GM12878 (cell line): ENCODE measurements around the gene TMEM198. TPM values are rescaled to one million over a fixed set of nuclear protein-coding genes. Genes with fewer than 3 reads are reported as not detected.

Experiments used
- ATAC-seq: fragments of 200-7000 bp; cut with Tn5 transposase; 3 replicates; pipeline ENCODE4 v1.9.1; 2020; ENCODE audit warnings: mild to moderate bottlenecking, moderate library complexity
- BruUV-seq: library from RNA; stranded (reverse); fragments of 400-500 nt; replicated peaks from 2 replicates; lab custom pipeline; 2021; lab: Mats Ljungman, UMichigan
- CTCF ChIA-PET: fragments of 300-600 bp; sonication (Branson Sonifier 250); formaldehyde crosslinking; extraction: SDS; loops from one replicate; lab custom pipeline; 2021; ENCODE audit warnings: inconsistent platforms; lab: Yijun Ruan, JAX
- POLR2A ChIA-PET: fragments of 350-600 bp; formaldehyde crosslinking; extraction: SDS; loops from one replicate; lab custom pipeline; 2021; ENCODE audit warnings: inconsistent platforms; lab: Charles Lee
- RAD21 ChIA-PET: fragments of 300-600 bp; sonication (Branson Sonifier 250); formaldehyde crosslinking; loops from one replicate; lab custom pipeline; 2023; ENCODE audit warnings: antibody characterized with exemption; ENCODE audit not compliant: unreplicated experiment; lab: Charles Lee
- SMC1A ChIA-PET: fragments of 300-600 bp; sonication (Branson Sonifier 250); formaldehyde crosslinking; loops from one replicate; lab custom pipeline; 2023; ENCODE audit not compliant: unreplicated experiment, uncharacterized antibody; lab: Charles Lee
- DNase-seq: peaks from one replicate; pipeline ENCODE4 v3.0.0-alpha.2; 2011; ENCODE audit warnings: low read depth, low spot score
- FAIRE-seq: peaks from 3 replicates; lab custom pipeline; 2011; peaks lifted over from hg19 to GRCh38; lab: Jason Lieb, UNC
- H2AFZ ChIP-seq: 2 replicates; pipeline ENCODE4 v1.6.0; 2011; ENCODE audit warnings: low read depth, low read length, control low read depth; ENCODE audit not compliant: control insufficient read depth
- H3K27ac ChIP-seq: 2 replicates; pipeline ENCODE4 v1.5.1; 2011; ENCODE audit warnings: control low read depth; ENCODE audit not compliant: control insufficient read depth, insufficient read depth
- H3K27me3 ChIP-seq, 2 experiments: replicated peaks in 1 of 2; 2 replicates each; pipeline versions ENCODE4 v1.6.0 to v1.6.1; 2011; ENCODE audit warnings: low read length in 1 of 2; ENCODE audit not compliant: control insufficient read depth in 2 of 2, insufficient read depth in 2 of 2
- H3K36me3 ChIP-seq, 2 experiments: 2 replicates each; pipeline ENCODE4 v1.5.1; 2011; ENCODE audit warnings: low read length in 1 of 2; ENCODE audit not compliant: control insufficient read depth in 2 of 2, insufficient read depth in 2 of 2
- H3K4me1 ChIP-seq: 2 replicates; pipeline ENCODE4 v1.6.1; 2011; ENCODE audit warnings: mild to moderate bottlenecking, low read length, moderate library complexity, mixed read lengths; ENCODE audit not compliant: control insufficient read depth, insufficient read depth
- H3K4me2 ChIP-seq: 2 replicates; pipeline ENCODE4 v1.6.0; 2011; ENCODE audit warnings: control low read depth; ENCODE audit not compliant: control insufficient read depth, insufficient read depth
- H3K4me3 ChIP-seq: fragments of 200-600 bp; sonication (generic); 2 replicates; pipeline ENCODE4 v1.5.1; 2016
- H3K79me2 ChIP-seq: 2 replicates; pipeline ENCODE4 v1.6.0; 2011; ENCODE audit warnings: low read length; ENCODE audit not compliant: control insufficient read depth, insufficient read depth
- H3K9ac ChIP-seq: 2 replicates; pipeline ENCODE4 v1.8.0; 2011; ENCODE audit warnings: low read length, control low read depth, mixed read lengths; ENCODE audit not compliant: control insufficient read depth, insufficient read depth
- H3K9me3 ChIP-seq: replicated peaks from 3 replicates; pipeline ENCODE4 v1.5.1; 2011; ENCODE audit warnings: mild to moderate bottlenecking, low read length; ENCODE audit not compliant: control insufficient read depth, insufficient read depth
- H4K20me1 ChIP-seq: 2 replicates; pipeline ENCODE4 v1.6.0; 2011; ENCODE audit not compliant: control insufficient read depth, insufficient read depth
- CREB1 ChIP-seq: IDR thresholded peaks from 2 replicates; pipeline ENCODE4 v1.6.1; 2012; ENCODE audit warnings: low read depth, mild to moderate bottlenecking, inconsistent platforms
- CREM ChIP-seq: IDR thresholded peaks from 2 replicates; pipeline ENCODE4 v1.6.1; 2014; ENCODE audit warnings: antibody characterized with exemption, low read depth
- CTCF ChIP-seq, 3 experiments: IDR thresholded peaks in 2 of 3; conservative IDR thresholded peaks in 1 of 3; 2 replicates each; pipeline ENCODE4 v1.5.1; 2011; ENCODE audit warnings: low read depth in 3 of 3, low read length in 3 of 3, mild to moderate bottlenecking in 3 of 3, control low read depth in 2 of 3, moderate library complexity in 2 of 3, inconsistent platforms in 1 of 3, mixed read lengths in 1 of 3; ENCODE audit not compliant: control insufficient read depth in 2 of 3, insufficient read depth in 1 of 3; ENCODE audit errors: extremely low read depth in 1 of 3
- RAD21 ChIP-seq: IDR thresholded peaks from 2 replicates; pipeline ENCODE4 v1.6.1; 2011; ENCODE audit warnings: mild to moderate bottlenecking, low read depth, low read length, moderate library complexity; ENCODE audit not compliant: insufficient read depth
- ZSCAN29 ChIP-seq: fragments of 450-650 bp; IDR thresholded peaks from 2 replicates; pipeline ENCODE4 v1.6.1; 2017; ENCODE audit warnings: mild to moderate bottlenecking, moderate library complexity
- whole genome bisulfite sequencing: methylation state at CpG from one replicate; pipeline ENCODE4 v1.1.6; 2016; ENCODE audit warnings: low lambda C conversion rate; ENCODE audit not compliant: insufficient replicate concordance, insufficient coverage; ENCODE audit errors: missing lambda C conversion rate; 5-methylcytosine and 5-hydroxymethylcytosine counted together
- in situ Hi-C: fragments of 300-500 bp; cut with MboI; formaldehyde crosslinking; loops from 9 replicates; pipeline ENCODE4 v1.14.3; 2018; ENCODE audit warnings: mixed read lengths
- intact Hi-C: fragments of 100-400 bp; cut with micrococcal nuclease; formaldehyde crosslinking; loops from one replicate; pipeline ENCODE4 v1.14.2; 2022; ENCODE audit not compliant: unreplicated experiment
- polyA plus RNA-seq, 11 experiments: library from polyadenylated mRNA; depleted of rRNA in 4 of 11; unstranded in 6 of 11; stranded (reverse) in 5 of 11; fragments of >200 nt; fragmentation: Nextera tagmentation in 4 of 11; fragmentation: Illumina TruSeq in 1 of 11; extraction: Ambion mirVana in 4 of 11; extraction: Trizol in 1 of 11; gene quantifications; 1 replicate in 1 of 11; 2 replicates in 10 of 11; pipeline versions ENCODE4 v1.2.1 to v1.2.3, GENCODE V29; 2011 to 2016; ENCODE audit warnings: inconsistent platforms in 2 of 11, missing spikeins in 2 of 11, low read depth in 1 of 11
- total RNA-seq, 4 experiments: library from RNA; depleted of rRNA in 3 of 4; stranded (reverse); fragments of >200 nt in 3 of 4; fragmentation: Illumina TruSeq in 1 of 4; extraction: Trizol in 1 of 4; gene quantifications; 2 replicates each; pipeline versions ENCODE4 v1.2.1 to v1.2.3, GENCODE V29; 2013 to 2021

The TMEM198 gene
- total and polyA plus RNA-seq, 10 of the 15 experiments (the other 5 are each of a cell fraction or from before 2014, with no cell fraction given), result 0.16 to 1.2 (median 0.65) TPM; not detected in 2

- H3K27ac ChIP-seq, result no peak overlapping the region
- H3K9me3 ChIP-seq, result no peaks in the 10 kb centered on the region
- H3K4me1 ChIP-seq, result no peaks in the 10 kb centered on the region
- H3K9ac ChIP-seq, result no peak overlapping the region
- ATAC-seq (peak; percentile 75), FAIRE-seq (no peak), DNase-seq (no peak)
- POLR2A ChIA-PET, result no interaction called here
- RAD21 ChIA-PET, result interaction anchor here (1.5 kb wide), 1 partner anchor 19 kb away, joined by 3 read pairs; no protein-coding TSS in a partner anchor
- no TSS peak for BruUV-seq
- WGBS, result 6% methylated on average over 8 of the region's 8 CpGs
- CTCF ChIA-PET, result interaction anchor here (0.5 to 2.6 kb wide), 21 partner anchors 10 to 280 kb away, joined by 3 to 22 read pairs (median 3); partner anchors contain the start of genes CHPF, DNPEP, INHA and OBSL1
- H3K27me3 ChIP-seq, result no peaks in the 10 kb centered on the region; a peak in 2 of 4 replicates
- no peaks in the 10 kb centered on the region for H4K20me1 ChIP-seq
- intact Hi-C loops (no loop called here), in situ Hi-C loops (no loop called here)
- no peak overlapping the region for H2AFZ ChIP-seq
- H3K4me3 ChIP-seq, result no peak overlapping the region
- SMC1A ChIA-PET, result interaction anchor here (1.3 to 1.5 kb wide), 2 partner anchors 81 to 82 kb away, joined by 4 read pairs; no protein-coding TSS in a partner anchor
- no peak overlapping the region for H3K4me2 ChIP-seq
- no peaks in the 10 kb centered on the region for H3K79me2 ChIP-seq
- no peaks in the 10 kb centered on the region for H3K36me3 ChIP-seq
- 0 out of 2 replicates have a peak, but pooled peaks have one; percentile 14 for TF ChIP-seq RAD21
- no peak for TF ChIP-seq CREB1
- no peak for TF ChIP-seq CREM
- no peak for TF ChIP-seq ZSCAN29
- peak; percentile 41 to 70 (median 45) for TF ChIP-seq CTCF (IDR thresholded peaks at IDR 0.05 in 2 of 3, conservative IDR thresholded peaks at IDR 0.05 in 1 of 3; ENCODE audit: control insufficient read depth in 2 of 3, extremely low read depth in 1 of 3, insufficient read depth in 1 of 3, low read depth in 3 of 3, low read length in 3 of 3)
Measured at GRCh38 chr2:219560037-219560892, 16.4 kb downstream of the TMEM198 start.
